ENCODE results near the gene CHST14. TPM values are rescaled to one million over a fixed set of nuclear protein-coding genes. Genes with fewer than 3 reads are reported as not detected.
A peak's percentile ranks its signal among the peaks of the same experiment; 100 is the strongest.

CHST14 gene
- total RNA-seq, 1 donor from 2014 or later = 25.7 TPM

DNA sequence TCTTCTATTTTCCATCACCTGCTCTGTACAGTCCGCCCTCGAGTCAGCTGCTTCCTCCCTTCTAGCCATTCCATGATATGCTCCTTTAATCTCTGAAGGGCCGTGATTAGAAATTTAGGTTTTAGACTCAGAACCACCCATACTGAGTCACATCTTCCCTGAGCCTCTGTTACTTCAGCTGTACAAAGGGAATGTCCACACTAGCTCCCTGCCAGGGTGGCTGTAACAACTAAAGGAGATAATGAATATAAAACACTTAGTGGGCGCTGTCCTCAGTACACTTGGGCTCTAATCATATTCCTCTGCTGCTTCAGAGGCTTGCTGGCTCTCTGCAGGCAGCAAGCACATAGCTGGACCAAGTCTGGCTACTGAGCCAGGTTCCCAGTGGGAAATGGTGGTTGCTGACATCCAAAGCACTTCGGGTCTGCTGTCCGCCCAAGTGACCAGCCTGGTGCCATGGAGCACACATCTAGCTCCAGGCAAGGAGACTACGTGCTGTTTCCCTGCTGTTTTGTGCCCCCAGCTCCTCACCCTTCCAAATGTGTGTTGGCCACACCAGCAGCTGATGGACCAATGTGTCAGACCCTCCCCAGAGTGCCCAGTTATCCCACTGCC is 901 bp upstream of the CHST14 start:
- H3K9me3 Mint-ChIP-seq (ENCODE audit: unreplicated experiment) = no peaks in the 10 kb centered on the region
- peak overlapping the region; percentile 90 for H2AFZ ChIP-seq (ENCODE audit: low read depth, low read length)
- H3K79me2 ChIP-seq (ENCODE audit: insufficient read depth, low read length) = peaks cover 11% of the 10 kb centered on the region
- peaks cover 4% of the 10 kb centered on the region for H3K27me3 Mint-ChIP-seq (ENCODE audit: low read depth, unreplicated experiment)
- no peak for DNase-seq (ENCODE audit: low read depth)
- peak overlapping the region; percentile 74 for H3K9ac ChIP-seq (ENCODE audit: low read length)
- H3K27me3 ChIP-seq (ENCODE audit: insufficient read depth, low read length) = no peaks in the 10 kb centered on the region
- H3K4me1 ChIP-seq (ENCODE audit: insufficient read depth, low read length) = peaks cover 15% of the 10 kb centered on the region
- H3K36me3 ChIP-seq (ENCODE audit: insufficient read depth, low read length) = peaks cover 4% of the 10 kb centered on the region
- H4K20me1 ChIP-seq (ENCODE audit: insufficient read depth, low read length) = peaks cover 12% of the 10 kb centered on the region
- no peak overlapping the region for H3K27ac ChIP-seq (ENCODE audit: low read depth, low read length)
- H3K4me1 Mint-ChIP-seq (ENCODE audit: low read depth, unreplicated experiment) = peaks cover 7% of the 10 kb centered on the region
- peak overlapping the region; percentile 77 for H3K4me3 Mint-ChIP-seq (ENCODE audit: unreplicated experiment)
- no peak for TF ChIP-seq CTCF (IDR thresholded peaks at IDR 0.05; ENCODE audit: insufficient read depth, low read depth, low read length)
- TF ChIP-seq EZH2 (IDR thresholded peaks at IDR 0.05; ENCODE audit: insufficient read depth, low read length) = no peak
- no peak overlapping the region for H3K4me3 ChIP-seq (ENCODE audit: insufficient read depth, low read depth, low read length)
- FAIRE-seq = no peak
- H3K36me3 Mint-ChIP-seq (ENCODE audit: low read depth, unreplicated experiment) = peaks cover 18% of the 10 kb centered on the region
- H3K4me2 ChIP-seq (ENCODE audit: low read length) = peak overlapping the region; percentile 98
- no peaks in the 10 kb centered on the region for H3K9me3 ChIP-seq (ENCODE audit: insufficient read depth, low read depth, low read length)
- peak overlapping the region; percentile 5 for H3K27ac Mint-ChIP-seq (ENCODE audit: unreplicated experiment)

DNA sequence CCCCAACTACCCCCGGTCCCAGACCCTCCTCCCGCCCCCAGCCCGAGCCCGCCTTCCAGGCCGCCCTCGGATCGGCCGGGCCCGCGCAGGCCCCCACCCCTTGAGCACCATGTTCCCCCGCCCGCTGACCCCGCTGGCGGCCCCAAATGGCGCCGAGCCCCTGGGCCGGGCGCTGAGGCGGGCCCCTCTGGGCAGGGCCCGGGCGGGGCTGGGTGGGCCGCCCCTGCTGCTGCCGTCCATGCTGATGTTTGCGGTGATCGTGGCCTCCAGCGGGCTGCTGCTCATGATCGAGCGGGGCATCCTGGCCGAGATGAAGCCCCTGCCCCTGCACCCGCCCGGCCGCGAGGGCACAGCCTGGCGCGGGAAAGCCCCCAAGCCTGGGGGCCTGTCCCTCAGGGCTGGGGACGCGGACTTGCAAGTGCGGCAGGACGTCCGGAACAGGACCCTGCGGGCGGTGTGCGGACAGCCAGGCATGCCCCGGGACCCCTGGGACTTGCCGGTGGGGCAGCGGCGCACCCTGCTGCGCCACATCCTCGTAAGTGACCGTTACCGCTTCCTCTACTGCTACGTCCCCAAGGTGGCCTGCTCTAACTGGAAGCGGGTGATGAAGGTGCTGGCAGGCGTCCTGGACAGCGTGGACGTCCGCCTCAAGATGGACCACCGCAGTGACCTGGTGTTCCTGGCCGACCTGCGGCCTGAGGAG is 472 bp downstream of the CHST14 start:
- H3K4me1 Mint-ChIP-seq (ENCODE audit: low read depth, unreplicated experiment) = peaks cover 8% of the 10 kb centered on the region
- Histone ChIP-seq H3K36me3 (ENCODE audit: insufficient read depth, low read length) (no peaks in the 10 kb centered on the region), H3K4me2 (ENCODE audit: low read length) (peak overlapping the region; percentile 98), H4K20me1 (ENCODE audit: insufficient read depth, low read length) (peaks cover 10% of the 10 kb centered on the region), H3K27ac (ENCODE audit: low read depth, low read length) (peak overlapping the region; percentile 47), H2AFZ (ENCODE audit: low read depth, low read length) (peak overlapping the region; percentile 88), H3K9me3 (ENCODE audit: insufficient read depth, low read depth, low read length) (no peaks in the 10 kb centered on the region), H3K79me2 (ENCODE audit: insufficient read depth, low read length) (peaks cover 11% of the 10 kb centered on the region), H3K27me3 (ENCODE audit: insufficient read depth, low read length) (no peaks in the 10 kb centered on the region), H3K4me3 (ENCODE audit: insufficient read depth, low read depth, low read length) (peak overlapping the region; percentile 73), H3K4me1 (ENCODE audit: insufficient read depth, low read length) (peaks cover 15% of the 10 kb centered on the region), H3K9ac (ENCODE audit: low read length) (peak overlapping the region; percentile 80)
- H3K27me3 Mint-ChIP-seq (ENCODE audit: low read depth, unreplicated experiment) = peaks cover 4% of the 10 kb centered on the region
- peak overlapping the region; percentile 66 for H3K27ac Mint-ChIP-seq (ENCODE audit: unreplicated experiment)
- no peak for TF ChIP-seq CTCF (IDR thresholded peaks at IDR 0.05; ENCODE audit: insufficient read depth, low read depth, low read length)
- no peak for TF ChIP-seq EZH2 (IDR thresholded peaks at IDR 0.05; ENCODE audit: insufficient read depth, low read length)
- H3K36me3 Mint-ChIP-seq (ENCODE audit: low read depth, unreplicated experiment) = peaks cover 12% of the 10 kb centered on the region
- H3K9me3 Mint-ChIP-seq (ENCODE audit: unreplicated experiment) = no peaks in the 10 kb centered on the region
- FAIRE-seq = no peak
- peak overlapping the region; percentile 87 for H3K4me3 Mint-ChIP-seq (ENCODE audit: unreplicated experiment)
- DNase-seq (ENCODE audit: low read depth) = no peak

GRCh38 chr15:40471808-40472150 is 995 bp downstream of the CHST14 start:
- Mint-ChIP-seq H3K36me3 (ENCODE audit: low read depth, unreplicated experiment) (peaks cover 9% of the 10 kb centered on the region), H3K27ac (ENCODE audit: unreplicated experiment) (peak overlapping the region; percentile 66), H3K27me3 (ENCODE audit: low read depth, unreplicated experiment) (peaks cover 4% of the 10 kb centered on the region), H3K4me1 (ENCODE audit: low read depth, unreplicated experiment) (peaks cover 8% of the 10 kb centered on the region), H3K4me3 (ENCODE audit: unreplicated experiment) (peak overlapping the region; percentile 87), H3K9me3 (ENCODE audit: unreplicated experiment) (no peaks in the 10 kb centered on the region)
- TF ChIP-seq EZH2 (IDR thresholded peaks at IDR 0.05; ENCODE audit: insufficient read depth, low read length) (no peak), CTCF (IDR thresholded peaks at IDR 0.05; ENCODE audit: insufficient read depth, low read depth, low read length) (no peak)
- Histone ChIP-seq H3K9me3 (ENCODE audit: insufficient read depth, low read depth, low read length) (no peaks in the 10 kb centered on the region), H3K4me3 (ENCODE audit: insufficient read depth, low read depth, low read length) (peak overlapping the region; percentile 73), H3K4me2 (ENCODE audit: low read length) (peak overlapping the region; percentile 98), H3K27ac (ENCODE audit: low read depth, low read length) (no peak overlapping the region), H3K79me2 (ENCODE audit: insufficient read depth, low read length) (peaks cover 11% of the 10 kb centered on the region), H3K9ac (ENCODE audit: low read length) (peak overlapping the region; percentile 80), H4K20me1 (ENCODE audit: insufficient read depth, low read length) (peaks cover 10% of the 10 kb centered on the region), H3K27me3 (ENCODE audit: insufficient read depth, low read length) (peaks cover under 1% of the 10 kb centered on the region), H3K36me3 (ENCODE audit: insufficient read depth, low read length) (no peaks in the 10 kb centered on the region), H2AFZ (ENCODE audit: low read depth, low read length) (peak overlapping the region; percentile 88), H3K4me1 (ENCODE audit: insufficient read depth, low read length) (peaks cover 15% of the 10 kb centered on the region)
- DNase-seq (ENCODE audit: low read depth) (peak; percentile 17), FAIRE-seq (no peak)
